GM12878 (cell line): Measurements from ENCODE around the gene METTL1. TPM values are rescaled to one million over a fixed set of nuclear protein-coding genes. Genes with fewer than 3 reads are reported as not detected.

Source experiments
- ATAC-seq: fragments of 200-7000 bp; cut with Tn5 transposase; 3 replicates; pipeline ENCODE4 v1.9.1; 2020; ENCODE audit warnings: mild to moderate bottlenecking, moderate library complexity
- BruUV-seq: library from RNA; stranded (reverse); fragments of 400-500 nt; replicated peaks from 2 replicates; lab custom pipeline; 2021; lab: Mats Ljungman, UMichigan
- CTCF ChIA-PET: fragments of 300-600 bp; sonication (Branson Sonifier 250); formaldehyde crosslinking; extraction: SDS; loops from one replicate; lab custom pipeline; 2021; ENCODE audit warnings: inconsistent platforms; lab: Yijun Ruan, JAX
- POLR2A ChIA-PET: fragments of 350-600 bp; formaldehyde crosslinking; extraction: SDS; loops from one replicate; lab custom pipeline; 2021; ENCODE audit warnings: inconsistent platforms; lab: Charles Lee
- RAD21 ChIA-PET: fragments of 300-600 bp; sonication (Branson Sonifier 250); formaldehyde crosslinking; loops from one replicate; lab custom pipeline; 2023; ENCODE audit warnings: antibody characterized with exemption; ENCODE audit not compliant: unreplicated experiment; lab: Charles Lee
- SMC1A ChIA-PET: fragments of 300-600 bp; sonication (Branson Sonifier 250); formaldehyde crosslinking; loops from one replicate; lab custom pipeline; 2023; ENCODE audit not compliant: unreplicated experiment, uncharacterized antibody; lab: Charles Lee
- DNase-seq: peaks from one replicate; pipeline ENCODE4 v3.0.0-alpha.2; 2011; ENCODE audit warnings: low read depth, low spot score
- FAIRE-seq: peaks from 3 replicates; lab custom pipeline; 2011; peaks lifted over from hg19 to GRCh38; lab: Jason Lieb, UNC
- H2AFZ ChIP-seq: 2 replicates; pipeline ENCODE4 v1.6.0; 2011; ENCODE audit warnings: low read depth, low read length, control low read depth; ENCODE audit not compliant: control insufficient read depth
- H3K27ac ChIP-seq: 2 replicates; pipeline ENCODE4 v1.5.1; 2011; ENCODE audit warnings: control low read depth; ENCODE audit not compliant: control insufficient read depth, insufficient read depth
- H3K27me3 ChIP-seq, 2 experiments: replicated peaks in 1 of 2; 2 replicates each; pipeline versions ENCODE4 v1.6.0 to v1.6.1; 2011; ENCODE audit warnings: low read length in 1 of 2; ENCODE audit not compliant: control insufficient read depth in 2 of 2, insufficient read depth in 2 of 2
- H3K36me3 ChIP-seq, 2 experiments: 2 replicates each; pipeline ENCODE4 v1.5.1; 2011; ENCODE audit warnings: low read length in 1 of 2; ENCODE audit not compliant: control insufficient read depth in 2 of 2, insufficient read depth in 2 of 2
- H3K4me1 ChIP-seq: 2 replicates; pipeline ENCODE4 v1.6.1; 2011; ENCODE audit warnings: mild to moderate bottlenecking, low read length, moderate library complexity, mixed read lengths; ENCODE audit not compliant: control insufficient read depth, insufficient read depth
- H3K4me2 ChIP-seq: 2 replicates; pipeline ENCODE4 v1.6.0; 2011; ENCODE audit warnings: control low read depth; ENCODE audit not compliant: control insufficient read depth, insufficient read depth
- H3K4me3 ChIP-seq: fragments of 200-600 bp; sonication (generic); 2 replicates; pipeline ENCODE4 v1.5.1; 2016
- H3K79me2 ChIP-seq: 2 replicates; pipeline ENCODE4 v1.6.0; 2011; ENCODE audit warnings: low read length; ENCODE audit not compliant: control insufficient read depth, insufficient read depth
- H3K9ac ChIP-seq: 2 replicates; pipeline ENCODE4 v1.8.0; 2011; ENCODE audit warnings: low read length, control low read depth, mixed read lengths; ENCODE audit not compliant: control insufficient read depth, insufficient read depth
- H3K9me3 ChIP-seq: replicated peaks from 3 replicates; pipeline ENCODE4 v1.5.1; 2011; ENCODE audit warnings: mild to moderate bottlenecking, low read length; ENCODE audit not compliant: control insufficient read depth, insufficient read depth
- H4K20me1 ChIP-seq: 2 replicates; pipeline ENCODE4 v1.6.0; 2011; ENCODE audit not compliant: control insufficient read depth, insufficient read depth
- DPF2 ChIP-seq: fragments of 450-650 bp; IDR thresholded peaks from 2 replicates; pipeline ENCODE4 v1.6.1; 2017; ENCODE audit warnings: mild to moderate bottlenecking
- EZH2 ChIP-seq: IDR thresholded peaks from 2 replicates; pipeline ENCODE4 v1.6.1; 2012; ENCODE audit warnings: low read depth, mild to moderate bottlenecking, control low read depth, inconsistent platforms, low read length, borderline replicate concordance; ENCODE audit not compliant: control insufficient read depth
- STAT1 ChIP-seq: fragments of 450-650 bp; conservative IDR thresholded peaks from 2 replicates; pipeline ENCODE4 v1.6.1; 2014; ENCODE audit warnings: antibody characterized with exemption, mild to moderate bottlenecking
- SUZ12 ChIP-seq: fragments of 200-600 bp; sonication (generic); IDR thresholded peaks from one replicate; pipeline ENCODE4 v1.6.1; 2018; ENCODE audit warnings: antibody characterized with exemption, mild to moderate bottlenecking; ENCODE audit not compliant: unreplicated experiment
- ZNF24 ChIP-seq: fragments of 450-650 bp; IDR thresholded peaks from 2 replicates; pipeline ENCODE4 v1.6.1; 2017; ENCODE audit warnings: antibody characterized with exemption, mild to moderate bottlenecking
- WGBS: methylation state at CpG from one replicate; pipeline ENCODE4 v1.1.6; 2016; ENCODE audit warnings: low lambda C conversion rate; ENCODE audit not compliant: insufficient replicate concordance, insufficient coverage; ENCODE audit errors: missing lambda C conversion rate; 5-methylcytosine and 5-hydroxymethylcytosine counted together
- in situ Hi-C: fragments of 300-500 bp; cut with MboI; formaldehyde crosslinking; loops from 9 replicates; pipeline ENCODE4 v1.14.3; 2018; ENCODE audit warnings: mixed read lengths
- intact Hi-C: fragments of 100-400 bp; cut with micrococcal nuclease; formaldehyde crosslinking; loops from one replicate; pipeline ENCODE4 v1.14.2; 2022; ENCODE audit not compliant: unreplicated experiment
- polyA plus RNA-seq, 11 experiments: library from polyadenylated mRNA; depleted of rRNA in 4 of 11; unstranded in 6 of 11; stranded (reverse) in 5 of 11; fragments of >200 nt; fragmentation: Nextera tagmentation in 4 of 11; fragmentation: Illumina TruSeq in 1 of 11; extraction: Ambion mirVana in 4 of 11; extraction: Trizol in 1 of 11; gene quantifications; 1 replicate in 1 of 11; 2 replicates in 10 of 11; pipeline versions ENCODE4 v1.2.1 to v1.2.3, GENCODE V29; 2011 to 2016; ENCODE audit warnings: inconsistent platforms in 2 of 11, missing spikeins in 2 of 11, low read depth in 1 of 11
- total RNA-seq, 4 experiments: library from RNA; depleted of rRNA in 3 of 4; stranded (reverse); fragments of >200 nt in 3 of 4; fragmentation: Illumina TruSeq in 1 of 4; extraction: Trizol in 1 of 4; gene quantifications; 2 replicates each; pipeline versions ENCODE4 v1.2.1 to v1.2.3, GENCODE V29; 2013 to 2021

METTL1 gene
- total and polyA plus RNA-seq, 10 of the 15 experiments (the other 5 are each of a cell fraction or from before 2014, with no cell fraction given): 11.3 to 44.3 (median 30.6) TPM

DNA sequence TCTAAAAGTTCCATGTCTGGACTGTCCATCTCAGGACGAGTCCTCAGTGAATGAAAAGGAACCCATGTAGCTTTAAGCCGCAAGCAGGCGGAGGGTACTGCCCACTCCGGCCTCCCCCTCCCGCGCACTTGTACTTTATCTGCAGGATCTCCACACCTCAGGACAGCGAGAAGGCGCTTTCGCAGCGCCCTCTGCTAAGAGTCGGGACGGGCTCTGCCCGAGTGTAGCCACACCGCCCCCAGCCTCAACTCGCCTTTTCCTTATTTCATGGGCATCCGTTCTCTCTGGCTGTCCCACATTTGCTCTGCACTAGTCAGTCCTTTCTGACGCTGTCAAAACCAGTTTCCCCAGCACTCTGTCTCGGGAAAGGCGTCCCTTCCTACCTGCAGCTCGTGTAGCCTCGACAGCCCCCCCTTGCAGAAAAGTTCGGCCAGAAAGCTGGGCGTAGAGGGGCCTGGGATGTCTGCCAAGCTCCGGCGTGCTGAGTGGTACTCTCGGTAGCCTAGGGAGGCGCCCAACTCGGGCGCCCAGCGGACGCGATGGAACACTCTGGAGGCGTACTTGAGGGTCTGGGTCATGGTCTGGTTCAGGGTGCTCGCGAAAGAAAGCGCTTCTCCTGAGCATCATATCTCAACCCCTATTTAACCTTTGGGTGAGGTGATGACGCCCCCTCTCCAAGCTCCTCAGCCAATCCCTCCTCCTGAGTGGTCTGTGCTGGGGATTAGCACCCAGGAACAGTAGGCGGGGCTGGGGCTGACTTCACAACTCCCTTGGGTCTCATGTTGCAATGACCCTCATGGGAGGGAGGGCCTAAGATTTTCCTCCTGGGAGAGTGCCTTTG lies 5.2 kb downstream of the METTL1 start, which contains the start of gene CYP27B1:
Gene CYP27B1, minus strand, starts transcription at position 615 of the 841 bp plus-strand sequence. Its CDS starts 37 bp downstream, at position 578.
- peak; percentile 4; the same call in 1 of the 3 replicates for ATAC-seq

DNA sequence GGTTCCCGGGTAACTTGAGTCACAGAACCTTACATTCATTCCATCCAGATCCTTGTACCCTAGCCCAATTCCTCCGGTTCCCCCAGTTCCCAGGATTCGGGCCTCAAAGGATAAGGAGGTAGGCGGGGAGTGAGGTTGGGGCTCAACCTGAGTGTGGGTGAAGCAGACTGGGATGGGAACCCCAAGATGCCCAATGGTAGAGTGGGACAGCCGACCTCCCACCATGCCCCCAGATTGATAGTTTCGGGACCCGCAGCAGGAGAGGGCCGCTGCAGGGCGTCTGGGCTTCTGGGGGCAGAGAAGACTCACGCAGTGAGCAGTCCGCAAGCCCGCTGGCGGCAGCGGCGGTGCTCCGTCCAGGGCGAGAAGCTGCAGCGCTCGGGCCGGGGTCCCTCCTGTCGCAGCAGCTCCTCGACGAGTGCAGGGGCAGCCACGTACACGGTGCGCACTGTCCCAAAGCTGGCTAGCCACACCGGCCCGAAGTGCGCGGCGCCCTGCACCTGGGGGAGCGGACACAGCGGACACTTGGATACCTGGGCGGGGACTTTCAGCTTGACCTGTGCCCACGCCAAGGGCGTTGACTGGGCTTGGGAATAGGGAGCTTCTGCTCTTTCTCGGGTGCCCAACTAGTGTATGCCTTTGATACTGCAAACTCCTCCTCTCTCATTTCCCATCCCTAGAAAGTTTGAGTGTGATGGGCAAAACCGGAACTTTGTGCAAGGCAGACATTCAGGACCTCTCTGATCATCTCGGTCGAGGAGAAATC lies 6.0 kb downstream of the METTL1 start:
- intact Hi-C loops: no loop called here
- peaks cover 22% of the 10 kb centered on the region for H3K4me1 ChIP-seq
- ChIA-PET SMC1A (interaction anchor here (1.7 kb wide), 1 partner anchor 9 kb away, joined by 5 read pairs; no protein-coding TSS in a partner anchor), CTCF (interaction anchor here (1.0 to 7.3 kb wide), 2 partner anchors 10 kb away, joined by 4 to 62 read pairs; partner anchors contain the start of gene MARCHF9), POLR2A (interaction anchor here (0.8 kb wide), 1 partner anchor 24 kb away, joined by 3 read pairs; no protein-coding TSS in a partner anchor), RAD21 (no interaction called here)
- ATAC-seq (peak; percentile 21), FAIRE-seq (no peak), DNase-seq (no peak)
- no peaks in the 10 kb centered on the region for H3K9me3 ChIP-seq
- 18% methylated on average over 40 of the region's 40 CpGs for WGBS
- H3K79me2 ChIP-seq: no peaks in the 10 kb centered on the region
- H2AFZ ChIP-seq: peak overlapping the region; percentile 81; the same call in 1 of the 2 replicates
- no TSS peak for BruUV-seq
- no peak overlapping the region for H3K9ac ChIP-seq
- H3K4me2 ChIP-seq: peak overlapping the region; percentile 95
- in situ Hi-C loops: no loop called here
- TF ChIP-seq EZH2: 0 out of 2 replicates have a peak, but pooled peaks have one; percentile 16
- TF ChIP-seq DPF2: no peak
- H3K36me3 ChIP-seq: peaks cover 0 to 4% of the 10 kb centered on the region in 2 experiments; a peak in 2 of 4 replicates
- no peak overlapping the region for H3K27ac ChIP-seq
- H3K4me3 ChIP-seq: peak overlapping the region; percentile 65; the same call in 1 of the 2 replicates
- H3K27me3 ChIP-seq: peaks cover 11 to 23% of the 10 kb centered on the region in 2 experiments; a peak in 3 of 4 replicates
- H4K20me1 ChIP-seq: no peaks in the 10 kb centered on the region

More for the DNA sequence above, 5.2 kb downstream of the METTL1 start, which contains the start of gene CYP27B1:
- FAIRE-seq (no peak), DNase-seq (no peak)
- Histone ChIP-seq H3K79me2 (no peaks in the 10 kb centered on the region), H2AFZ (no peak within 1 kb of the TSS), H3K9ac (no peak within 1 kb of the TSS), H3K9me3 (no peaks in the 10 kb centered on the region), H4K20me1 (no peaks in the 10 kb centered on the region), H3K4me3 (no peak within 1 kb of the TSS), H3K27ac (no peak within 1 kb of the TSS), H3K4me1 (peaks cover 22% of the 10 kb centered on the region), H3K36me3 (peaks cover 0 to 4% of the 10 kb centered on the region in 2 experiments; a peak in 2 of 4 replicates), H3K27me3 (peaks cover 11 to 23% of the 10 kb centered on the region in 2 experiments; a peak in 3 of 4 replicates), H3K4me2 (peak within 1 kb of the TSS; percentile 95)
- ChIA-PET SMC1A (interaction anchor here (1.7 kb wide), 1 partner anchor 10 kb away, joined by 5 read pairs; no protein-coding TSS in a partner anchor), CTCF (interaction anchor here (1.0 to 7.3 kb wide), 3 partner anchors 9 to 15 kb away, joined by 4 to 62 read pairs (median 4); partner anchors contain the start of gene MARCHF9), RAD21 (interaction anchor here (1.5 kb wide), 1 partner anchor 14 kb away, joined by 5 read pairs; no protein-coding TSS in a partner anchor), POLR2A (interaction anchor here (0.8 kb wide), 1 partner anchor 25 kb away, joined by 3 read pairs; no protein-coding TSS in a partner anchor)
- in situ Hi-C loops (no loop called here), intact Hi-C loops (no loop called here)
- TF ChIP-seq STAT1: no peak
- TF ChIP-seq SUZ12: peak; percentile 87
- no peak for TF ChIP-seq ZNF24
- no TSS peak for BruUV-seq
- WGBS: 25% methylated on average over 38 of the region's 38 CpGs
